GM21529 (cell line): ENCODE data around the gene CLTCL1.
A peak's percentile ranks its signal among the peaks of the same experiment; 100 is the strongest.

ENCODE experiments used
- ATAC-seq: cut with Tn5 transposase; IDR thresholded peaks from one replicate; pipeline ENCODE4 v1.9.1; 2021; ENCODE audit not compliant: unreplicated experiment

Gene CLTCL1

DNA sequence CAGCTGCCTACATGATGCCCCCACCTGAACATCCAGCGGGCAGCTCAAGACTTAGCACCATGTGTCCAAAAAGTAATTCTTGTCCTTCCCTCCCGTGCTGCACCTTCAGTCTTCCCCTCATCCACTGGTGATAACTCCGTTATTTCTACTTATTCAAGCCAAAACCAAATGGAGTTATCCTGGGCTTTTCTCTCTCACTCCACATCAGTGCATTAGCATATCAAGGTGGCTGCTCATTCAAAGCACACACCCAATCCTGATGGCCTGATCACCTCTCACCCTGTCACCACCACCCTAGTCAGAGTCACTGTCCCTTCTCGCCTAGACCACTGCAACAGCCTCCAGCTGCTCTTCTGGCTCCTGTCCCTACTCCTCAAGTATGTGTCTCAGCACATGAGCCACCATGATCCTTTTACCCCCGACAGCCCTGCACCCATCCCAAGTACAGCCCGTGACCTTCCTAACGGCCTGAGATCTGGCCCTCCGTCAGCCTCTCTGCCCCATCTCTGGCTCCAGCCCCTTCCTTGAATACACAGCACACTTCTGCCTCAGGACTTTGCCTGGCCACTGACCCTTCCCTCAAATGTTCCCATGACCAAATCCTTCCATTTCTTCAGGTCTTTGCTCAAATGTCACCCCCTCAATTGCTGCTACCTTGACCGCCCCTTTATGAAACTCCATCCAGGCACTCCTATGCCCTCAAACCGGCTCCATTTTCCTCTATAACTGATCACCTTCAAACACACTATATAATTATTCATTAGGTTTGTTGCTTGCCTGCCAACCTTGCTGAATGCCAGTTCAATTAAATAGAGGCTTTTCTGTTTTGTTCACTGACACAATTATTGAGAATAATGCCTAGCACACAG lies 93.3 kb downstream of the CLTCL1 start:
- ATAC-seq = no peak

DNA sequence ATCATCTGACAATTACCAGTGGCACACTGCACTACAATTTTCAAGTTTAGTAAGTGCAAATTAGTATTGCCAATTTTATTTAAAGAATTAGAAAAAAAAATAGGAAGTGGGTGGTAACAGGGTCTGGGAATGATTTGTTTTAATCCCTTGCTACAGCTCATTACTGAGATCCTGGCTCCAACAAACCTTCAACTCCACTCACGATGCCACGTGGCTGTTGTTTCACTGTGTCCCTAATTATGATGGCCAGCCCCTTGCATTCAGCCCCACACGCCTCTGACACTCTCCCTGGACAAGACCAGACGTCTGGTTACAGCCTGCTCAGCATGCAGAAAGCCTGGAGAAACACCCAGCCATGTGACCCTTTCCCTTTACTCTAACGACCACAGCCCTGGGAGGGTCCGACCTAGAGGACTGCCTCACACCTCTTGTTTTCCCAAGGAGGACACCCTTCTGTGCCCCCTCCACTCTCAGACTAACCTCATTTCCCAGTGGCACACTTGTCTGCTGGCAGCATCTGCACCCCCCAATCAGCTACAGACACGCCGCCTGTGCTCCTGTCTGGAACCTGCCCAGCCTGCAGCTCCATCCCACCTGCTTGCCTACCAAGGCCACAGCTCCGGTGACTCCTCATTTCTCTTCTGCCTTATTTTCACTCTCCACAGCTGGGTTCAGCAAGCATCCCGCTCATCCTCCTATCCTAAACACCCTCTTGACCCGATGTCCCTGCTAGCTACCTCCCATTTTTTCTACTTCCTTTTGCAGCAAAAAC lies 94.5 kb downstream of the CLTCL1 start:
- no peak for ATAC-seq

DNA sequence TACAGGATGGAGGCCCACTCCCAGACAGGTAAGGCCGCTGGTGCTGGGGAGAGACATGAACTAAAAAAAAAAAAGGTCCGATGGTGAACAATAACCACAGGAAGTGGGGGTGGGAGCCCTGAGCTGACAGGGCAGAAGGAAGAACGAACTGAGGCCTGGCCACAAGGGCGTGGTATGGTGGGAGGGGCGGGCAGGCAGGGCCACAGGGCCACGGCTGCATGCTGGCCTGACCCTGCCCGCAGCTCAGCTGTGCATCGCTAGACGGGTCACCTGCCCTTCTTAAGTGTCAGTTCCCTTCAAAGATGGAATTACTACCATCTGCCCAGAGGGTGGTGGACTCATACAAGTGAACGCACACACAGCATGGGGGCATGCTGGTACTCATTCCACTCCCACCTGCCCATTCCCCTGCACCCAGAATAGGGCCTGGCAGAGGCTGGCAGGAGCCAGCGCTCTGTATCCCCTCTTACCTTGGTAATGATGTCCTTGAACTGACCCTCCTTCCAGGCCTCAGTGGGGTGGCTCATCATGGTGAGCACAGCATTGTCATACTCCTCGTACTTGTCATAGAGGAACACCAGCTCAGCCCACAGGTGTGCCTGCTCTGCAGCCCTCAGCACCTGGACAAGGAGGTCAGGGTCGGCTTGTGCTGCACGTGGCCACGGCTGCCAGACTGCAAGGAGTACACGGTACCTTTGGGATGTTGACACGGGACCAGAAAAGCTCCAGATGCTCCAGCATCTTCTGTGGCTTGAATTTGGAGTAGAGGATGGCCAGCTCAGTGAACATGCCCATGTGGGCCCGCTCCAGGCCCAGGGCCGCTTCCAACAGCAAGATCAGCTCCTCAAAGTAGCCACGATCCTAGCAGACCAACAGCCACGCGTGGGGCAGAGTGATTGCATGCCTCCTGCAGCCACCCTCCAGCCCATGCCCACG lies 95.5 kb downstream of the CLTCL1 start:
- no peak for ATAC-seq

DNA sequence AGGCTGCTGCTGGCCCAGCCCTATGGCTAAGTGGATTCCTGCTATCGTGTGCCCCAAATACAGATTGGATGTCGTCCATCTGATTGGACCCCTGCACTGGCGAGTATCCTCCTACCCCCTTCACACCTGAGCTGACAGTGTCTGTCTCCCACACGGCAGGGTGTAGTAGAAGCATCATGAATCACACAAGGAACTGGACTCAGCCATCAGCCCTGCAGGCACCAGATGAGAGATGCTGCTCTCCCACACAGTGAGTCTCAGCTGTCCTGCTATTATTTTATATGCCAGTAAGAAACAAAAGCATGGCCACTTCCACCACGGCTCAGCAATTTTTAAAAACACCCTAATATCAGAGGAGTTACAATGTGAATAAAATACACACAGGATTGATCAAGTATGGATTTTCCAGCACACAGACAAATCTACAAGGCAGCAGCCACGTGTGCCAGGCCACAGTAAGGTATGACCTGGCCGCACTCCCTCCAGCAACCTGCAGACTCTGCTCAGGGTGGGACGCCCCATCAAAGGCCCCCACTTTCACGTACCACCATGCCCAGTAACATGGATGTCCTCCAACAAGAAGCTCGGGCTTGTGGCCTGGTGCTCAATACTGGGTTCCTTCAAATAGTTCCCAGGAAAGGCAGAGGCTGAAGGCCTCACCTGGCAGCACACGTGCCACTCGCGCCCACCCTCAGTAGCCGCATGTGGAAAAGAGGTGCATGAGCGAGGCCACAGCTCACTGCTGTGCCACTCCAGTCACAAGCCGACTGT lies 96.6 kb downstream of the CLTCL1 start:
- no peak for ATAC-seq

DNA sequence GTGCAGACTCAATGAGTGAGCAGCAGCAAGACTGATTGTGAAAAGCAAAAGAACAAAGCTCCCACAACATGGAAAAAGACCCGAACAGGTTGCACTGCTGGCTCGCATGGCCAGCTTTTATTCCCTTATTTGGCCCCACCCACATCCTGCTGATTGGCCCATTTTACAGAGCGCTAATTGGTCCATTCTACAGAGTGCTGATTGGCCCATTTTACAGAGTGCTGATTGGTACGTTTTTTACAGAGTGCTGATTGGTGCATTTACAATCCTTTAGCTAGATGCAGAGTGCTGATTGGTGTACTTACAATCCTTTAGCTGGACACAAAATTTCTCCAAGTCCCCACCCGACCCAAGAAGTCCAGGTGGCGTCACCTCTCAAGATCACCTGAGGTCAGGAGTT lies 97.6 kb downstream of the CLTCL1 start:
- no peak for ATAC-seq

DNA sequence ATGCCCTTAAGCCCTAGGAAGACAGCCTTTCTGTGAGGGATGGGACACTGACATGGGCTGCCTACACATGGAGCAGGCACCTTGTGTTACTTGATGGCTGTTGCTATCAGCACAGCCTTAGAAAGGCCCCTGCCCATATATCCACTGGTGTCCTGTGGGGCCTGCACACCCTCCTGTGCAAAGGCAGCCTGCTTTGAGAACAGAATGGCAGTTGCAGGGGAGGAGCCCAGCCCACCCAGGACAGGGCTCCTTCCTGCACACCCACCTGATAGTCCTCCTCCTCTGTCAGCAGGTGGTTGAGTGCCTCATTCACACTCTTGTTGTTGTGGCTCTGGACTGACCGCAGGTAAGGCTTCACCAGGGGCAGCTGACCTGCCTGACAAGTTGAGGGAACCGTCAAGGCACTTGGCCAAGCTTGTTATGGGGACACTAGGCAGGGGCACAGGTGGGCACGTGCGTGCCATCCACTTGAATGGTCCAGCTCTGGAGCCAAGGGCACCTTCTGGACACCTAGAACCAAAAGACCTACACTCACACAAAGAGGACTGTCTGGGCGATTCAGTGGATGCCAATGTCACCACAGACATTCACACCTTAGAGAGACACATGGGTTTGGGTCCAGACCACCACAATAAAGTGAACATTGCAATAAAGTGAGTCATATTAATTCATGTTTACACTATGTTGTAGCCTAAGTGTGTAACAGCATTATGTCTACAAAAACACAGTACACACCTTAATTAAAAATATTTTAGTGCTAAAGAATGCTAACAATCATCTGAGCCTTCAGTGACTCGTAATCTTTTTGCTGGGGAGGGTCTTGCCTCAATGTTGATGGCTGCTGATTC lies 103.6 kb downstream of the CLTCL1 start:
- no peak for ATAC-seq

DNA sequence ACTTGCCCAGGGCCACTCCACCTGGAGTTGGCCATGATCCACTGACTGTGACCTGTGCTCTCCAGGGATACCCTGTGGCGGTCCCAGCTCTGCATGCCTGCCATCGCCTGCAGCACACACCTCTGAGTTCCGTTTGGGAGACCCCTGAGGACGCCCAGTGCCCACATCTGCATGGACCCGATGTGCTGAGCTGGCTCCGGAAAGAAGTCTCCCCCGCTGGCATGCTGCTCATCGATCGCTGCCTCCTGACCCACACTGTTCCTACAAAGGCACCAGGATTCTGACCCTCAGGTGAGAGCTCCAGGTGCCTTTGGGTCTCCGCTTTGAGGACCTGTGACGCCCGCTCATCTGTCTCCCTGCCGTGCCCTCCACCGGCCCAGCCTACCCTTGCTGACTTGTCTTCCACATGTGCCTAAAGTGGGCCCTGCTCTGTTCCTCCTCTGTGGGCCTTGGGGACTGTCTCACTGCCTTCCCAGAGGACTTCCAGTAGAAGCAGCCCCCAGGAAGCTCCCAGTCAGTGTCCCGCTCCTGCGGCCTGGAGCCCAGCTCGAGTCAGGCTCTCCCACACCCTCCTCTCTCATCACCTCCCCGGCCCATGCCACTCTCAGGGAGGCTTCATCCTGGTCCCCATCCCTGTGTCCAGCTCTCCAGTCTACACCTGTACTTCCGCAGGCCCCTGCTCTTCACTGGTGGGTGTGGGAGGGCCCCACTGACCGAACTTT lies 107.1 kb downstream of the CLTCL1 start:
- ATAC-seq = no peak

DNA sequence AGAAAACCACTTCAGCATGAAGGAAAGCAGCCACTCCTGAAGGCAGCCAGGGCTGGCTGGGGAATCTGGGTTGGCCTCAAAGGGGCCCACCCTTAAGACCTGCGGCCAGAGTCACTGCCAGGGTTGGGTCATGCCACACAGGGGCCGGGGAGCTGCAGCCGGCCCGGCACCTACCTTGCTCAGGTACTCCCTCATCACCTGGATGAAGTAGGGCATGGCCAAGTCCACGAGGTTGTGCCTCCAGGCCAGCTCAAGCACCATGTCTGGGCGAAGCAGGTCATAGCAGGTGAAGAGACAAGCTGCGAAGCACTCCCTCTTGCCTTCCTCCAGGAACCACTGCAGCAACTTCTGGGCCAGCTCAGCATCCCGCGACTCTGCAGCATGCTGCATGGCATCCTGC lies 108.3 kb downstream of the CLTCL1 start:
- no peak for ATAC-seq

DNA sequence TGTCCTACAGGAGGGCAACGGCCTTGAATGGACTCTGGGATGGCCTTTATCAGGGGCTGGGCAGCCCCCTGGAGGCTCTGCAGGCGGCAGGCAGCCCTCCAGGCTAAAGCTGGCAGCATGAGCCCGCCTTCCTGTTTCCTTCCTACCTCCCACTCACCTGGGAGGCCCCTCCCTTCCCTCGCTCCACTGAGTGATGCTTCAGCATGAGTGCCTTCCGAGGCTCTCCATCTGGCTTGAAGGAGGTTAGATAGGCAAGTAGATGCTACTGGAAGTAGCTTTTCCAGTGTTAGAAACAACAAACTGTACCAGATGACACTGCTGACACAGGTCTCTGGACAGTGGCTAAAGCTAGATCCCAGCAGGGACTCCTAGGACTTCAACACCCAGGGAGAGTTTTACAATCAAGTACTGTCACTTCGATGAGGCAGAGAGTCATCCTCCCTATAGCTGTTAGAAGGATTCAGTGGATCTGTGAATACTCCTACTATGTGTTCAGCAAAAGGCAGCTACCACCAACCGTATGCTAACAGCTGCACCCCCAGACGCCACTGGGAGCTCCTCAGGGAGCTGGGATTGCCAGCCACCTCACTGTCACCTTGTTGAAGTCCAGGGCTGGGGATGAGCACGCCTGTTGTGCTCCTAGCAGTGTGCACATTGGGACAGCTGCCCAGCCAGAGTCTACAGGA lies 108.9 kb downstream of the CLTCL1 start:
- no peak for ATAC-seq

DNA sequence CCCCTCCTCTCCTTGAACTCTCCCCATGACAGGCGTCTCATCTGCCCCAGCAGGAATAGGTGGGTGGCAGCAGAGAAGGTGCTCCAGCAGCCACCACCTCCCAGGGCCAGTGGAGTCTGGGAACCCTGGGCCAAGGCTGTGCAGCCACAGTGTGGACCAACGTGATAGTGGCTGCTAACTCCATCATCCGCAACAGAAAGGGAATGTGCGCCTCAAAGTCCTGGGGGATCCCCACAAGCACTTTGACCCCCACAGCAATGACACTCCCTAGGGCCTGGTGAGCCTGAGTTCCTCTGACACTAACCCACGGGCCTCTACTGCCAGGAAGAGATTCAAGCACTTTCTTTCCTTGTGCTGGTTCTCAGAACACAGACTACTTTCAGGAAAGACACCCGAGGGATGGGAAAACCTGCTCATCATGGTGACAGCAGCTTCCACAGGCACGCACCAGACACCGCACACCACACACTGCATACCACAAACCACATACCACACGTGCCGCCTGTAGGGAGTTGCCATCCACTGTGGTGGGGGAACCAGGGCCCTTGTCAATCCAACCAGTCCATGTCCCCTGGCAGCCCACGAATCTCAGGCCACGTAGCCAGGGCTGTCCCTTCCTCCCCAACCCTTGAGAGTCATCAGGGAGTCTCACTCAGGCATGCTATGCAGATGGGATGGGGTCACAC lies 109.6 kb downstream of the CLTCL1 start:
- ATAC-seq = no peak

DNA sequence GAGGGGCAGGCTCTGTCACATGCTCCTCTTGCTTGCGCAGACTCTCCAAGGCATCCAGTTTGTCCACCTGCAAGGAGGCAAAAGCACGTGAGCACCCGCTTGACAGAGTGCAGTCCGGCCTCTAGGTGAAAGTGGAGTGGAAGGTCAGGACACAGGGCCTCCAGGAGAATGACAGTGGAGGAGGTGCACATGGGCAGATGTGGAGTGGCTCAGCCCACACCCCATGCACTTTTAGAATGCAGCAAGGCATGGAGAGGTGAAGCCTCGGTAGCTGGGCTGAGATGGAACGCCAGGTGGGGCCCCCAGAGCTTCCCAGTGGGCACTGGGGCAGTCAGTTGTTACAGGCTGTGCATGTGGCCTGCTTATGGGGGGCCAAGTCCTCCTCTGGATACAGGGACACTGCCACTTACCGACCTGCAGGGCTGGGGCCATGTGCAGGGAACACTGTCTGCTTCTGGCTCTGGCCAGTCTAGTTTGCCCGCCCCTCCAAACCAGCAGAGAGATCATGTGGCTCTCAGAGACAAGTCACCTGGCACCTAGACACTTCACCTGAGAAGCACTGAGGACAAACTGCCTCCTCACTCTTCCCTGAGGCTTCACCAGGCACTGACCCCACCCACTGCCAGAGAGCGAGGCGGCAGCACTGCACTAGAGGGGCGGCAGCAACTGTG lies 110.6 kb downstream of the CLTCL1 start:
- ATAC-seq = no peak

DNA sequence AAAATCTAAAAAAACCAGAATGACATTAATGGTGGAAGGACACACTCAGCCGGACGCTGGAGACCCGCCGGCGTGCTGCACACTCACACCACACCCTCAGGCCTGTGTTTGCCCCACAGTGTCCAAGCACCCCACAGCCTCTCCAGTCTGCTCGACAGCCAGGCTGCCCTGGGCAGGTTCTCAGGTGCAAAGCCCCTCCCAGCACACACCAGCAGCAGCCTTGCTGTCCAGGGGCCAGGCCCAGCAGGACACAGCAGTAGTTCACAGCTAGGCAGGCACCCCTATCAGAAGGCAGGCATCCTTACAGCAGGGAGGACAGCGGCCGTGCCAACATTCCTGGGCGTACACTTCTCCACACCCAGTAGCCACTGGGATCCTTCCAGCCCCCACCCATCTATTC lies 111.3 kb downstream of the CLTCL1 start:
- no peak for ATAC-seq

DNA sequence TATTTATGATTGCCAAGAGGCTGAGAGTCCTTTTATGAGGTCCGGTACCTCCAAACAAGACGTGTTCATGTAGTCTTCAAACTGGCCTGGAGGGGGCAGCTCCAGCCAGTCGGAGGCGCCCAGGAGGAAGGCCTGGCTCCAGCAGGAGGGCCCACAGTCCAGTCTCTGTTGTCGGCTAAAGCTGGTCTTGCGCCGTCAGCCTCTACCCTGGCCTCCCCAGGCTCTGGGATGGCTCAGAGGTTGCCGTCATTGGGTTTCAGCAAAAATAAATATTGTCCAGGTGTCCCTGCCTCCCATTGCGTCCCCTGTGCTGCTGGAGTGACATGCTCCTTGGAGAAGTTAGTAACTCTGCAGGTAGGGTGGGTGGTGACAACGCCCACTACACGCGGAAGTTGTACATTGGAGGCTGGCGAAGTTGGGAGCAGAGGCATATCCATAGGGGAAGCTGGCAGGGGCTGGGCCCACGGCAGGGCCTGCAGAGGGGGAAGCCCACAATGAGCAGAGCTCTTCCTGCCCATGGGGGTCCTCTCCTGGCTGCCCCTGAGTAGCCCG lies 111.9 kb downstream of the CLTCL1 start:
- ATAC-seq = peak; percentile 48

DNA sequence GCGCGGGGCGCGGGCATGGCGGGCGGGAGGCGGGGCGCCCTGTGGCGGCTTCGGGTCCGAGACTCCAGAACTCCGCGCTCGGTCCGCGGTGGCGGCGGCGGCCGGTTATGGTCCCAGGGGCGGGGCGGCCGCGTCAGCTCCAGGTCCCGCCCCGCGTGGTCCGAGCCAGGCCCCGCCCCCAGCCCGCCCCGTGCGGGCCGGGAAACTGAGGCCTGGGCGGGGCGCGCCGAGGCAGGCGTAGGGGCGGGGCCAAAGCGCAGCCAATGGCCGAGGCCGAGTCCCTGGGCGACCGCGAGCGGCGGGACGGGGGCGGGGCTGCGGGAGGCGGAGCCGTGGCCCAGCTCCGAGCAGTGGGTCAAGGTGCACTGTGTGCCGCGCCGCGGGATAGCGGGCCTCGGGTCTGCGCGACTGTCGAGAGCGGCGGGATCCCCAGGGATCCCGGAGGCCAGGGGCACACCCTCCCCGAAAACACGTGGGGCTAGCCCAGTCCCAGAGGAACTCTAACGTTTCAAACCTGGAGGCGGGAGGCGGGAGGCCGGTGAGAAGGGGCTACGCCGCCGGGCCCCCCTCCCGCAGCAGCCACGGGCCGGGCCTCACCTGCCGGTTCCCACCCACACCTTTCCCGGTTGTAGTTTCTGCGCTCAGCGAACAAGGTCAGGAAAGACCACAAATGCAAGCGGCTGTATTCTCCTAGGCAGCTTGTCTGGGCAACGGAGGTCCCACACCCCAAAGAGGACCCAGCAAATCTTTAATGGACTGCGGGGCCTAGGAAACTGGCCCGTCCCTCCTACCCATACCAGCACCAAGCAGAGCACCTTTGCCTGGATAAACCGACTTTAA lies 112.6 kb downstream of the CLTCL1 start, which contains the start of gene SLC25A1:
SLC25A1 (minus strand) TSS at position 80 of the 840 bp plus-strand sequence; CDS start at position 17, 63 bp downstream.
- peak; percentile 58 for ATAC-seq

DNA sequence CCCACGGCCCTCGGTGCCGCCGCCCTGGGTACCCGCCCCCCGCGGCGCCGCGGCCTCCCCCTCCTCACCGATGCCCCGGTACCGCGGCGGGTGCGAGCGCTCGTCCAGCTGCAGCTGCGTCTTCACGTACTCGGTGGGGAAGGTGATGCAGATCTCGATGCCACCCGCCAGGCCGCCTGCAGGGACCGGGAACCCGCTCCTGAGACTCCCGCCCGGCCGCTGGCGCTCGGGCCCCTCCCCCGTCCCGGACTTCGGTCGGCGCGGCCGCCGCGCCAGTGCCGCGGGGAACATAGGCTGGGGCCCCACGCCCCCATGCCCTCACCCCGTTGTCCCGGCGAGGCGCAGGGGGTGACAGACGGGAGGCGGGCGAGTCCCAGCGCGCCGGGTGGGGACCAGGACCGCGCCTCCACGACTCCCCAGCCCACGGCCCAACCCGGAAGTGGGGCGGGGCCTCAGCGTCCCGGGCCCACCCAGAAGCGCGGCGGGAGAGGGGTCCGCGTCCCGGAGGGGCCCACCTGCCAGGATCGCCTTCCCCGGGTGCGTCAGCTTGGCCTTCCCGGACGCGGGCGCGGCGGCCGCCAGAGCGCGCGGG lies 113.4 kb downstream of the CLTCL1 start:
- peak; percentile 25 for ATAC-seq
